Measurements from ENCODE around the gene NTN1.
"Not testable (repeated sequence)": the region's sequence is repeated elsewhere in the genome, so short reads cannot be mapped to it uniquely, and the experiment has no call there.

Gene NTN1

GRCh38 chr17:9090641-9091096 is 69.4 kb downstream of the NTN1 start:
- no peak for DNase-seq

GRCh38 chr17:9094193-9094592 is 72.9 kb downstream of the NTN1 start:
- no peak for DNase-seq

DNA sequence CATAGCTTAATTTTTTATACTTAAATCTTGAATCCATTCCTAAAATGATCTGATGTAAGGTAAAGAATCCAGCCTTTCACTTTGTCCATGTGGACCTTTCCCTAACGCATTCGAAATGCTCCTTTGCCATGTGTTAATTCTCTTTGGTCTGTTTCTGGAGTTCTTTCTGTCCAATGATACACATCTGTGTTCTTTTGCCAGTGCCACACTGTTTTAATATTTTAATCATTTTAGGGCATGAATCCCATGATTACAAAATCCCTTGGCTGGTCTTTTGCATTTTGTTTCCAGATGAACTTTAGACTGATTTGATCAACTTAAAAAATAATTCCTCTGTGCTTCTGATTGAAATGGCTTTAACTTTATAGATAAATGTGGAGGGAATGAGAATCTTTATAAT is 74.1 kb downstream of the NTN1 start:
- DNase-seq = no peak

GRCh38 chr17:9098242-9098825 is 77.0 kb downstream of the NTN1 start:
- DNase-seq = no peak

DNA sequence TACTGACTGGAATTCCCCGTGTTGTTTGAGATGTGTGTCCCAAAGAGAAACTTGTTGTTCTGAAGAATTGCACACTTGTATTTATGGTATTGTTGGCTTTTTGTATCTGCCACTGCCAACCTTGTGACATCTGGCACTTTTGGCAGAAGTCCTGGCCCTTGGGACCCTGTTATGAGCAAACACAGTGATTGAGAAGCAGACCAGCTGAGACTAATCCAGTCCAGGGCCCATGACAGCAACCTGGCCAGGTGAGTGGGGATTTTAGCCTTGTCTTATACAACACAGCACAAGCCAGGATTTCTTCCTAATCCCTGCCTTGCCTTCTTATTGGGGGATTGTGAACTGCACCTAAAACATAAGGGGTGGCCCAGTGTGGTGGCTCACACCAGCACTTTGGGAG is 80.0 kb downstream of the NTN1 start:
- DNase-seq = no peak

DNA sequence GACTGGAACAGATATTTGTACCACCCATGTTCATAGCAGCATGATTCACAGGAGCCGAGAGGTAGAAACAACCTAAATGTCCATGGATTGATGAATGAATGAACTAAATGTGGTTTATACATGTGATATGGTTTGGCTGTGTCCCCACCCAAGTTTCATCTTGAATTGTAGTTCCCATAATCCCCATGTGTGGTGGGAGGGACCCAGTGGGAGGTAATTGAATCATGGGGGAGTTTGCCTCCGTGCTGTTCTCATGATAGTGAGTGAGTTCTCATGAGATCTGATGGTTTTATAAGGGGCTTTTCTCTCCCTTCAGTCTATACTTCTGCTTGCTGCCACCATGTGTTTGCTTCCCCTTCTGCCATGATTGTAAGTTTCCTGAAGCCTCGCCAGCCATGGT is 81.9 kb downstream of the NTN1 start:
- DNase-seq = not testable (repeated sequence)

- DNase-seq = no peak
Measured at GRCh38 chr17:9104370-9105041, 83.2 kb downstream of the NTN1 start.

GRCh38 chr17:9105068-9105868 is 84.0 kb downstream of the NTN1 start:
- no peak for DNase-seq

DNA sequence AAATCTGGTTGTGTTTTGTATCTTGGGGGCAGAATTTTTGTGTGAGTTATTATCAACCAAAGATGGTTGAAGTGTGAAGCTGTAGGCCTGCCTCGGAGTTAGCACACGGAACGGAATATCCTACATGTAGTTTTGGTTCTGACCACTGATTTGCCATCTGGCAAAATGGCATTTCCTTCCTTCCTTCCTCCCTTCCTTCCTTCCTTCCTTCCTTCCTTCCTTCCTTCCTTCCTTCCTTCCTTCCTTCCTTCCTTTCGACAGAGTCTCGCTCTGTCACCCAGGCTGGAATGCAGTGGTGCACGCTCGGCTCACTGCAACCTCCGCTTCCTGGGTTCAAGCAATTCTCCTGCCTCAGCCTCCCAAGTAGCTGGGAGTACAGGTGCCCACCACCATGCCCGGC is 85.0 kb downstream of the NTN1 start:
- DNase-seq = not testable (repeated sequence)

DNA sequence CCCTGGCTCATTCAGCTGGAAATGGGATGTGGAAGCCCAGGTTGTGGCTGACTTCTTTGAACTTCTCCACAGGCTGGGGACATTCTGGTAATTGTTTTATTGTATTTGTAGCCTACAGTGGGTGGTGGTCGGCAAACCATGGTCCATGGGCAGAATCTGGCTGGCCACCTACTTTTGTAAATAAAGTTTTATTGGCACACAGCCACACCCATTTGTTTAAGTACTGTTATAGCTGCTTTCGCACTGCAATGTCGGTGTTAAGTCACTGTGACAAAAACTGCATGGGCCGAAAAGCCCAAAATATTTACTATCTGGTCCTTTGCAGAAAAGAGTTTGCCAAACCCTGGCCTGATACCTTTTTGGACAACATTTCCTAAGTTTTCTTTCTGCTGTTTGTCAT is 86.2 kb downstream of the NTN1 start:
- no peak for DNase-seq

DNA sequence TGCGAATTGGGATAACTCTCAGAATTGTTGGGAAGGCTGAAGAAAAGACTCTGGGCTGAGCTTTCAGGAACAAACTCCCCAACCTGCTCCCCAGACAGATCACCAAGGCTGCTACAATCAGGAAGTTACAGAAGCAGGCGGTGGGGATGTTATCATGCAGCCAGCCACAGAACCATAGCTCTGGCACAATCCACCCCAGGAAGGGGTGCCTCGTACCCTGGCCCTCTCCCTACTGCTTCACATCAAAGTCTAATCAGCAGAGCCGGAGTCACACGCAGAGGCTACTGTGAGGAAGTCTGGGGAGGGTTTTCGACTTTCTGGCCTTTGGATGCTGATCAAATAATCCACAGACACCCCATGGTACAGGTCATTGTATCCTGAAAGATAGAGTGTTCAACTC is 86.8 kb downstream of the NTN1 start:
- DNase-seq = no peak

DNA sequence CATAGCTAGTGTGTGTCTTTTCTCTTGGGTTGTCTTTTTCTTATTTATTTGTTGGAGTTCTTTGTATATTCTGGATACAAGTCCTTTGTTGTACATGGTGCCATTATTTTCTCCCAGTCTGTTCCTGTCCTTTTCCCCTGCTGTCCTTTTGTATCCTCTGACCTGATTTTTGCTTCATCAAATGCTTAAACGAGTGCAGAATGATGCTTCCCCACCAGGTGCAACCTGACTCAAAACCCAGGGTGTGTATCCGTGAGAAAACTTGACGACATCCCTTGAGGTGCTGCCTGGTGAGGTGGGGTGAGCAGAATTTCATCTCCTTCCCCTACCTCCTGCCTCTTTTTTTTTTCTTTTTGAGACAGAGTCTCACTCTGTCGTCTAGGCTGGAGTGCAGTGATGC is 88.6 kb downstream of the NTN1 start:
- no peak for DNase-seq

- no peak for DNase-seq
Measured at GRCh38 chr17:9110501-9110900, 89.2 kb downstream of the NTN1 start.

DNA sequence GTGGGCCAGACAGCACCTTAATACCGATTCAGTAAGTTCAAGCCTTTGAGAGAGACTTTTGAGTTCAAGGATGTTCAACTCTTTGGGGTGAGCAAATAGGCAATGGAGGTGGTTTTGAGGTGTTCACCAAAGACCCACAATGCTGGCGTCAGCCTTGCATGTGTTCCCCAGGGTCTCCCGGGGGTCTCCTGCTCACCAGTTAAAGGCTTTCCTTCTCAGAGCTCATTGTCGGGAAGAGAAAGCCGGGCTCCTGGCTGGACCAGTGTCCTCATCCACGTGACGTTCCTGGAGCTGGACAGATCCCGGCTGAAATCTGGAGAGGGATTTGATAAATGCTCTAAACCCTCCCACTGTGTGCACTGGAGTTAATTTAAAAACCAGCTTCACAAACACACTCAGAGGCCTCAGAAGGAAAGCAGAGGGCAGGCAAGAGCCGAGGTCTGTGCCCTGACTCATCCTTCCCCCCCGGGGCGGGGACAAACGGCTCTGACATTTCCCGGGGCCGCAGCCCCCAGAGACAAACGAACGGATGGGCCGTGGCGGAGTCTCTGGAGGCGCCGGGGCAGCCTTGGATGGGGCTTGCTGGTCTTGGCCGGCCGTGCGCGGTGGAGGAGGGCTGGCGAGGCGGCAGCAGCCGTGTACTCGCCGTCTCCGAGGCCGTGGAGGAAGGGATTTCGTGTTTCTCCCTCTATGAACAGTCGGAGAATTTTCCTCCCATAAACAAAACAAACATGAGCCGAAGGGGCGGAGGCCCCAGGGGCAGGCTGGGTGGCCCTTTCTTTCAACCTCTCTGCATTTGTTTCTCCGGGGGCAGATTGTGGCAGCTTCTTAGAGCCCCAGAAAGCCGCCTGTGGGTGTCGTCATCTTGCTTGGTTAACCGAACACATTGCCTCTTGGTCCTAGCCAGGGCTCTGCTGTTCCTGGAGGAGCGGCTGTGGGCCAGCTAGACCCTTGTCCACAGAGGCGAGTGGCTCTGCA is 94.2 kb downstream of the NTN1 start:
- peak; percentile 46 to 57 for DNase-seq

GRCh38 chr17:9116311-9116835 is 95.1 kb downstream of the NTN1 start:
- no peak for DNase-seq

DNA sequence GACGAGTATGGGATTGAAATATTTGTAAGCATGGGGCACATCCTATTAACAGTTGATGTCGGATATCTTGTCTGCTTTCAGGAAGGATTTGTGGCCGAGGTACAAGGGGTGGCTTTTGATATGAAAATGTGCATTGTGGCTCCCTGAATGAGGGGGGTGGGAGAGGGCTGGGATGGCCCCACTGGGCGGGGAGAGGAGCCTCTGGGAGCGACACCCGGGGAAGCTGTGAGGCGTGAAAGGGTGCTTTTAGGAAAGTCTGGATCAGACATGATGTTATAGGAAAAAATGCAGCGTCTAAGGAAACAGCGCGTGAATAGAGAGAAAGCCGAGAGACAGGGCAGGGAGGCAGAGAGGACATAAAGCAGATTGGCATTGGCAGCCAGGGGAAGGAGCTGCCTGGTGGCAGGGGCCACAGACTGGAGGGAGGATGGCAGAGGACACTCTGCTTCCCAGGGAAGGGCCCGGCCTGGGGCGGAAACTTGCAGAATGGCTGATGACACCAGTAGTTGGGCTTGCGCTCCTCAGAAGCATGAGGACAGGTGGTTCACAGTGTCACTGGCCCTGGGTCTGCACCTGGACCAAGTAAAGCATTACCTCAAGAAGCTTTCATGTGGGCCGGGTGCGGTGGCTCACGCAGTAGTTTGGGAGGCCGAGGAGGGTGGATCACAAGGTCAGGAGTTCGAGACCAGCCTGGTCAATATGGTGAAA is 95.7 kb downstream of the NTN1 start:
- no peak for DNase-seq

- DNase-seq = peak; percentile 35 to 36
Measured at GRCh38 chr17:9120471-9120870, 99.2 kb downstream of the NTN1 start.

DNA sequence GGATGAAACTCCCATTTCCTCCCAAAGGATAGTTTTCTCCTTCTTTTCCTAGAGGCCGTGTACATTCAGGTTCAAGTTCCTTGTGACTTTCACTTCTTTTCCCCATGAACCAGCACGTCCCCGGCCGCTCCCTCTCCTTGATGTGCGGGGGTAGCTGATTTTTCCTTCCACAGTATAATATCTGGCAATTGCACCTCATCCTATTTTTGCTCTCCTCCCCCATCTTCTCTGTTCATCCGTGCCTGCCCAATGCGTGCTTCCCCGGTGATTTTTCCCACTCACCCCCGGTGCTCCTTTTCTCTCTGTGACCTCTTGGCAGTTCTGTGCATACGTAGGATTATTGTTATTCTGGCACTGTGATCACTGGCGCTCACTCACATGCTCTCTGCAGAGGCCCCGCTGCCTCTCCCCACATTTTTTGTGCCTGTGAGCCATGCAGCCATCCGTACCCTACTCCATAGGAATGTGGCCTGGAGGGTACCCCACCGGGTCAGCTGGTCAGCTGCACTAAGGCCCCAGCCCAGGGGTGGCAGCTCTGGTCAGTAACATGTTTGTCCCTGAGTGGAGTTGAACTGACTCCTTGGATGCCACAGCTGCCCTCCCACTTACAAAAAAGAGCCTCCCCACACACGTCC is 100.0 kb downstream of the NTN1 start:
- no peak for DNase-seq

DNA sequence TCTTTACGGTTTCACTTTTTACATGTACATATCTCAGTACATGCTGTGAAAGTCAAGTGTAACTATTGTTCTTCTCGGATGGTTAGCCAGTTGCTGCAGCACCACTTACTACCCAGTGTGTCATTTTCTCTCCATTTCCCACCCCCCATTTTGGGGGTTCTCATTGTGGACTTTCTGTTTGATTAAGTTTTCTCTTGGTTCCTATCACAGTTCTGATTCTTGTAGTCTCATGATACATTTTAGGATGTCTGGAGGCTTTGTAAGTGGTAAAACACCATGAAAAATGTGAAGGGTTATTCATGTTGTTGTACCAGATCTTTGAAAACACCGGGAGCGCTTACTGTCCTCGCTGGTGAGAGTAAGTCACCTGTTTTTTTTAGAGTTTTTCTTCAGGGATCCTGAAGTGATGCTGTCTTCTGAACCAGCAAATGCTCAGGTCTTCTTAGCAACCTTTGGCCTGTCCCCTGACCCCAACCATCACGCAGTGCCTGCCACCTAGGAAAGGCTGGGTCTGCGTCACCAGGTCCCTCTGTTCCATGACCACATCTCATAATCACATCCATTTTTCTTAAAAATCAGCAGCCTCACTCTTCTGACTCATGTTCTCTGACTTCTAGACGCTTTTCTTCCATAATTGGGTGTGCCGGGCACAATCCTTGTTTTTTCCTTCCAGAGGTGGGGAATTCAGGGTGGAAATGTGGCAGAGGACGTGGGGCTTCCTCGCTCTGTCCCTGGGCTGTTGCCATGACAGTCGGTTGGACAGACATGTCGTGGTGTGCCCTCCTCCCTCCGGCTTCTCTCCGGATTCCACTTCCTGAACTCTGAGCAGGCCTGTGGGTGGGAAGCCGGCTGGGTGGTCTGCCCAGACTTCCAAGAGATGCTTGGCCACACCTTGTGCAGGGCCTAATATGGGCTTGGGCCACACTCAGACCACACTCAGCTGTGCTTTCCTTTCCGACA is 102.6 kb downstream of the NTN1 start:
- DNase-seq = peak in 1 of 2 experiments; percentile 11

DNA sequence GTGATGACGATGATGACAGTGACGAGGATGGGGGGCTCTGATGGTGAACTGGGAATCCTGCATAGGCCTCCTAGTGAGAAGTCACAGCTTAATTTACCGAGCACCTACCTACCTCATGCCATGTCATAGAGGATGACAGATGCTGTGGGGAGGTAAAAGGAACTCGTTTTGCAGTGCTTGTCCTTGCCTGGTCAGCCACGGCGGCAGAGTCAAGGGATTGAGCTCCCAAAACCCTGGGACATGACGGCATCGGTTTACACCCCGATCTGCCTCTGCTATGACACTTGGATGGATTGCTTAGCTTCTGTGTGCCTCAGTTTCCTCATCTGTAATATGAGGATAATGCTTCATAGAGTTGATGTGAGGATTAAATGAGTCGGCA is 103.2 kb downstream of the NTN1 start:
- DNase-seq = no peak
